ENCODE measurements around the gene MLLT10. TPM values are rescaled to one million over a fixed set of nuclear protein-coding genes. Genes with fewer than 3 reads are reported as not detected.
A peak's percentile ranks its signal among the peaks of the same experiment; 100 is the strongest.

MLLT10 gene
- total and polyA plus RNA-seq, 2 of the 8 experiments (the other 6 are each of a cell fraction or from before 2014, with no cell fraction given) = 53.1 to 62.1 TPM

GRCh38 chr10:21726601-21727225, 192.7 kb downstream of the MLLT10 start:
- H3K4ac ChIP-seq (replicated peaks; ENCODE audit: insufficient read length, low read depth, low read length) = no peak overlapping the region
- H4K20me1 ChIP-seq (replicated peaks in 1 of 2; ENCODE audit: control insufficient read depth in 1 of 2, insufficient read depth in 2 of 2, low read length in 2 of 2) = no peaks in the 10 kb centered on the region
- no peak overlapping the region for H3K27ac ChIP-seq (ENCODE audit: low read depth, low read length)
- H4K8ac ChIP-seq (ENCODE audit: extremely low read depth, insufficient read depth, low read length) = no peak overlapping the region
- ChIA-PET CTCF (ENCODE audit: partially characterized antibody) (interaction anchor here (0.5 to 1.4 kb wide), 3 partner anchors 12 to 176 kb away, joined by 3 to 4 read pairs (median 3); no protein-coding TSS in a partner anchor), POLR2A (ENCODE audit: partially characterized antibody) (no interaction called here)
- H3K18ac ChIP-seq (ENCODE audit: extremely low read depth, low read length) = no peak overlapping the region
- no peak overlapping the region for H3K23ac ChIP-seq (ENCODE audit: insufficient read length)
- H2BK5ac ChIP-seq (ENCODE audit: low read depth, low read length) = no peak overlapping the region
- no peak overlapping the region for H3K4me2 ChIP-seq (ENCODE audit: insufficient read depth in 1 of 2, low read depth in 2 of 2, low read length in 2 of 2)
- H2BK15ac ChIP-seq (ENCODE audit: low read length) = no peak overlapping the region
- WGBS, 2 experiments (ENCODE audit: extremely low coverage in 1 of 2, insufficient coverage in 1 of 2, insufficient read length in 1 of 2, insufficient replicate concordance in 2 of 2, low coverage in 1 of 2, low lambda C conversion rate in 2 of 2, missing lambda C conversion rate in 1 of 2) = 91% methylated on average over 3 of the region's 3 CpGs; no CpG with 5 or more reads in 1 of the 2 experiments
- DNase-seq (ENCODE audit: low read depth in 1 of 2, low spot score in 2 of 2) (no peak), FAIRE-seq (peak; percentile 42)
- H3K14ac ChIP-seq (ENCODE audit: insufficient read length) = no peak overlapping the region
- no peak overlapping the region for H2BK20ac ChIP-seq (ENCODE audit: low read length)
- peaks cover 2 to 9% (median 7%) of the 10 kb centered on the region in 4 experiments; a peak in 4 of 7 replicates for H3K4me1 ChIP-seq (replicated peaks in 1 of 4; ENCODE audit: control insufficient read depth in 3 of 4, insufficient read depth in 4 of 4, low read length in 3 of 4)
- no peak overlapping the region for H2BK120ac ChIP-seq (replicated peaks; ENCODE audit: low read depth, low read length)
- peaks cover 0 to 27% (median 2%) of the 10 kb centered on the region in 4 experiments; a peak in 2 of 8 replicates for H3K36me3 ChIP-seq (ENCODE audit: control insufficient read depth in 2 of 4, insufficient read depth in 4 of 4, low read length in 3 of 4)
- no peak overlapping the region for H3K56ac ChIP-seq (replicated peaks; ENCODE audit: insufficient read length, low read depth, low read length)
- H3K23me2 ChIP-seq (ENCODE audit: low read depth, low read length) = no peaks in the 10 kb centered on the region
- H4K5ac ChIP-seq (ENCODE audit: insufficient read length, low read depth, low read length) = no peak overlapping the region
- H3K79me1 ChIP-seq (ENCODE audit: low read depth, low read length) = no peaks in the 10 kb centered on the region
- no peak overlapping the region for H2AFZ ChIP-seq (ENCODE audit: low read length)
- no peak overlapping the region for H3K4me3 ChIP-seq (ENCODE audit: extremely low read depth in 1 of 4, insufficient read depth in 2 of 4, low read depth in 3 of 4, low read length in 4 of 4)
- H3K9me3 ChIP-seq (ENCODE audit: insufficient read depth in 2 of 2, low read depth in 1 of 2, low read length in 1 of 2) = no peaks in the 10 kb centered on the region
- H4K91ac ChIP-seq (replicated peaks; ENCODE audit: insufficient read length, low read length) = no peak overlapping the region
- no peak overlapping the region for H2AK5ac ChIP-seq (ENCODE audit: low read depth, low read length)
- no peaks in the 10 kb centered on the region for H3K27me3 ChIP-seq (replicated peaks in 1 of 4; ENCODE audit: control insufficient read depth in 3 of 4, extremely low read depth in 1 of 4, insufficient read depth in 3 of 4, low read length in 3 of 4)
- no peak overlapping the region for H2BK12ac ChIP-seq (ENCODE audit: low read depth, low read length)
- peaks cover 0 to 10% of the 10 kb centered on the region in 2 experiments; a peak in 1 of 4 replicates for H3K79me2 ChIP-seq (ENCODE audit: control insufficient read depth in 1 of 2, insufficient read depth in 2 of 2, low read length in 2 of 2)
- no peak overlapping the region for H3K9ac ChIP-seq (replicated peaks in 1 of 4; ENCODE audit: extremely low read depth in 1 of 4, low read depth in 3 of 4, low read length in 3 of 4)
- TF ChIP-seq EZH2 (IDR thresholded peaks at IDR 0.05; ENCODE audit: low read depth, low read length, severe bottlenecking) = no peak
- no peak for TF ChIP-seq BRCA1 (IDR thresholded peaks at IDR 0.05; ENCODE audit: low read depth, low read length)
- no peak for TF ChIP-seq BCL11A (IDR thresholded peaks at IDR 0.05; ENCODE audit: low read depth in 2 of 2, low read length in 2 of 2)
- TF ChIP-seq SUZ12 (IDR thresholded peaks at IDR 0.05; ENCODE audit: low read length) = no peak
- TF ChIP-seq ATF2 (IDR thresholded peaks at IDR 0.05; ENCODE audit: low read length) = no peak
- no peak for TF ChIP-seq HDAC2 (IDR thresholded peaks at IDR 0.05; ENCODE audit: borderline replicate concordance in 1 of 2, low read depth in 2 of 2, low read length in 2 of 2)
- no peak for TF ChIP-seq SP4 (IDR thresholded peaks at IDR 0.05; ENCODE audit: low read length)
- no peak for TF ChIP-seq RXRA (IDR thresholded peaks at IDR 0.05; ENCODE audit: insufficient read depth, low read depth, low read length)
- no peak for TF ChIP-seq JUN (IDR thresholded peaks at IDR 0.05; ENCODE audit: low read depth, low read length)
- TF ChIP-seq GABPA (IDR thresholded peaks at IDR 0.05; ENCODE audit: borderline replicate concordance, insufficient read depth, low read length) = no peak
- no peak for TF ChIP-seq GTF2F1 (IDR thresholded peaks at IDR 0.05; ENCODE audit: borderline replicate concordance, low read depth, low read length)
